Thoracic aorta (tissue), 2 donors: Measurements from ENCODE around the gene SAPCD2. TPM values are rescaled to one million over a fixed set of nuclear protein-coding genes. Genes with fewer than 3 reads are reported as not detected.
A peak's percentile ranks its signal among the peaks of the same experiment; 100 is the strongest.

ENCODE experiments used
- ATAC-seq: fragments of 150-250 bp; one replicate; pipeline ENCODE4 v1.8.0; 2017; ENCODE audit warnings: low read depth; ENCODE audit not compliant: insufficient number of reproducible peaks, low FRiP score
- DNase-seq: peaks from one replicate; pipeline ENCODE4 v3.0.0-alpha.2; 2020; ENCODE audit warnings: low spot score
- H3K27ac ChIP-seq, 2 donors: fragments of 200-600 bp; sonication (generic); 1 replicate in 1 of 2; 2 replicates in 1 of 2; pipeline ENCODE4 v1.5.1; 2016; ENCODE audit warnings: mild to moderate bottlenecking in 2 of 2, moderate library complexity in 2 of 2
- H3K27me3 ChIP-seq: fragments of 200-600 bp; sonication (generic); replicated peaks from 2 replicates; pipeline ENCODE4 v1.6.0; 2016; ENCODE audit warnings: mild to moderate bottlenecking; ENCODE audit not compliant: insufficient read depth
- H3K36me3 ChIP-seq: fragments of 200-600 bp; sonication (generic); one replicate; pipeline ENCODE4 v1.5.1; 2016
- H3K4me1 ChIP-seq, 2 donors: fragments of 200-600 bp; sonication (generic); 1 replicate in 1 of 2; 2 replicates in 1 of 2; pipeline versions ENCODE4 v1.5.1 to v1.6.0; 2016; ENCODE audit warnings: low read depth in 2 of 2, mild to moderate bottlenecking in 1 of 2; ENCODE audit not compliant: control insufficient read depth in 1 of 2
- H3K4me3 ChIP-seq: fragments of 200-600 bp; sonication (generic); 2 replicates; pipeline ENCODE4 v1.5.1; 2016; ENCODE audit warnings: mild to moderate bottlenecking
- H3K9me3 ChIP-seq: fragments of 200-600 bp; sonication (generic); 2 replicates; pipeline ENCODE4 v1.5.1; 2016
- CTCF ChIP-seq: fragments of 200-600 bp; sonication (generic); IDR thresholded peaks from one replicate; pipeline ENCODE4 v1.5.1; 2019; ENCODE audit warnings: antibody characterized with exemption
- total RNA-seq, 2 donors: library from RNA; depleted of rRNA; stranded (reverse); fragments of >200 nt; gene quantifications; one replicate each; pipeline versions ENCODE4 v1.1.0 to v1.2.3, GENCODE V29; 2016

Gene SAPCD2
- total RNA-seq, 2 donors from 2014 or later = 0.41 to 0.92 TPM

- TF ChIP-seq CTCF = no peak
- ATAC-seq = no peak
- peak overlapping the region; percentile 87 for H3K4me3 ChIP-seq
- H3K4me1 ChIP-seq = peaks cover 12 to 29% of the 10 kb centered on the region in 2 donors
- no peaks in the 10 kb centered on the region for H3K9me3 ChIP-seq
- H3K27ac ChIP-seq = peak overlapping the region; percentile 85 to 91
- no peaks in the 10 kb centered on the region for H3K36me3 ChIP-seq
- no peaks in the 10 kb centered on the region for H3K27me3 ChIP-seq
- DNase-seq = no peak
Measured at GRCh38 chr9:137087409-137087925, 17.1 kb upstream of the SAPCD2 start.

GRCh38 chr9:137086531-137087408 is 16.4 kb upstream of the SAPCD2 start, which contains the start of gene MAN1B1:
Gene MAN1B1 (plus strand): TSS chr9:137086985. CDS start chr9:137087000, 15 bp downstream.
- no peak for TF ChIP-seq CTCF
- H3K4me3 ChIP-seq = peak within 1 kb of the TSS; percentile 87
- peaks cover 12 to 29% of the 10 kb centered on the region in 2 donors for H3K4me1 ChIP-seq
- ATAC-seq (peak; percentile 83), DNase-seq (peak; percentile 94)
- no peaks in the 10 kb centered on the region for H3K27me3 ChIP-seq
- H3K27ac ChIP-seq = peak within 1 kb of the TSS; percentile 85 to 91
- H3K36me3 ChIP-seq = no peaks in the 10 kb centered on the region
- no peaks in the 10 kb centered on the region for H3K9me3 ChIP-seq

- no peak for ATAC-seq
- peak overlapping the region; percentile 87 for H3K4me3 ChIP-seq
- DNase-seq = no peak
- peaks cover 12 to 29% of the 10 kb centered on the region in 2 donors for H3K4me1 ChIP-seq
- H3K27ac ChIP-seq = peak overlapping the region; percentile 68 to 91
- H3K27me3 ChIP-seq = no peaks in the 10 kb centered on the region
- H3K9me3 ChIP-seq = no peaks in the 10 kb centered on the region
- no peak for TF ChIP-seq CTCF
- no peaks in the 10 kb centered on the region for H3K36me3 ChIP-seq
Measured at GRCh38 chr9:137085920-137086530, 15.7 kb upstream of the SAPCD2 start.

GRCh38 chr9:137084526-137084925 is 14.2 kb upstream of the SAPCD2 start:
- TF ChIP-seq CTCF = no peak
- peaks cover 8% of the 10 kb centered on the region for H3K36me3 ChIP-seq
- H3K9me3 ChIP-seq = no peaks in the 10 kb centered on the region
- H3K4me3 ChIP-seq = no peak overlapping the region
- no peaks in the 10 kb centered on the region for H3K27me3 ChIP-seq
- ATAC-seq = no peak
- DNase-seq = no peak
- H3K4me1 ChIP-seq = peaks cover 12 to 29% of the 10 kb centered on the region in 2 donors
- no peak overlapping the region for H3K27ac ChIP-seq

GRCh38 chr9:137083394-137084004 is 13.1 kb upstream of the SAPCD2 start:
- H3K4me3 ChIP-seq = no peak overlapping the region
- TF ChIP-seq CTCF = no peak
- H3K27ac ChIP-seq = peak overlapping the region in 1 of 2 donors; percentile 61
- peak; percentile 47 for DNase-seq
- ATAC-seq = no peak
- H3K36me3 ChIP-seq = peaks cover 10% of the 10 kb centered on the region
- H3K27me3 ChIP-seq = no peaks in the 10 kb centered on the region
- no peaks in the 10 kb centered on the region for H3K9me3 ChIP-seq
- peaks cover 16 to 36% of the 10 kb centered on the region in 2 donors for H3K4me1 ChIP-seq
